IgD-negative memory B cell (primary cell): ENCODE data around the gene KRT6A. TPM values are rescaled to one million over a fixed set of nuclear protein-coding genes. Genes with fewer than 3 reads are reported as not detected.

Experiments
- H3K27ac Mint-ChIP-seq, 3 donors: one replicate each; pipeline ENCODE4 v1.8.0; 2020 to 2022; ENCODE audit warnings: mild to moderate bottlenecking in 3 of 3, mixed read lengths in 3 of 3, moderate library complexity in 1 of 3
- H3K27me3 Mint-ChIP-seq: one replicate; pipeline ENCODE4 v1.8.0; 2021; ENCODE audit warnings: mixed read lengths
- H3K36me3 Mint-ChIP-seq: one replicate; pipeline ENCODE4 v1.8.0; 2020; ENCODE audit warnings: mild to moderate bottlenecking, mixed read lengths
- H3K4me1 Mint-ChIP-seq, 3 donors: one replicate each; pipeline ENCODE4 v1.8.0; 2020 to 2022; ENCODE audit warnings: mixed read lengths in 3 of 3, mild to moderate bottlenecking in 1 of 3
- H3K4me3 Mint-ChIP-seq, 4 donors: one replicate each; pipeline ENCODE4 v1.8.0; 2020 to 2022; ENCODE audit warnings: mild to moderate bottlenecking in 4 of 4, mixed read lengths in 4 of 4, moderate library complexity in 3 of 4
- H3K9me3 Mint-ChIP-seq, 3 donors: one replicate each; pipeline ENCODE4 v1.8.0; 2020 to 2021; ENCODE audit warnings: mixed read lengths in 3 of 3, mild to moderate bottlenecking in 1 of 3
- polyA plus RNA-seq: library from polyadenylated mRNA; unstranded; fragments of 300-500 nt; fragmentation: Illumina TruSeq; gene quantifications from one replicate; pipeline ENCODE4 v1.2.3, GENCODE V29; 2021

The KRT6A gene
- polyA plus RNA-seq, 1 donor from 2014 or later: not detected

- Mint-ChIP-seq H3K36me3 (peaks cover 2% of the 10 kb centered on the region), H3K27ac (no peak overlapping the region), H3K27me3 (peaks cover 12% of the 10 kb centered on the region), H3K9me3 (peaks cover 0 to 3% (median 0%) of the 10 kb centered on the region in 3 donors), H3K4me3 (no peak overlapping the region), H3K4me1 (peaks cover 0 to 7% (median 7%) of the 10 kb centered on the region in 3 donors)
Measured at GRCh38 chr12:52443966-52444365, 49.1 kb downstream of the KRT6A start.

- no peak overlapping the region for H3K4me3 Mint-ChIP-seq
- peaks cover 0 to 3% (median 0%) of the 10 kb centered on the region in 3 donors for H3K9me3 Mint-ChIP-seq
- no peak overlapping the region for H3K27ac Mint-ChIP-seq
- H3K36me3 Mint-ChIP-seq: no peaks in the 10 kb centered on the region
- H3K4me1 Mint-ChIP-seq: no peaks in the 10 kb centered on the region
- peaks cover 12% of the 10 kb centered on the region for H3K27me3 Mint-ChIP-seq
Measured at GRCh38 chr12:52442600-52443061, 50.4 kb downstream of the KRT6A start.

- H3K4me3 Mint-ChIP-seq: no peak overlapping the region
Measured at GRCh38 chr12:52441320-52441911, 51.6 kb downstream of the KRT6A start.

GRCh38 chr12:52440821-52441319 lies 52.2 kb downstream of the KRT6A start:
- Mint-ChIP-seq H3K4me3 (no peak overlapping the region), H3K27me3 (peaks cover 17% of the 10 kb centered on the region), H3K27ac (no peak overlapping the region), H3K9me3 (no peaks in the 10 kb centered on the region), H3K36me3 (no peaks in the 10 kb centered on the region), H3K4me1 (no peaks in the 10 kb centered on the region)

More at GRCh38 chr12:52441320-52441911, 51.6 kb downstream of the KRT6A start:
- Mint-ChIP-seq H3K27me3 (peaks cover 17% of the 10 kb centered on the region), H3K9me3 (no peaks in the 10 kb centered on the region), H3K36me3 (no peaks in the 10 kb centered on the region), H3K27ac (no peak overlapping the region), H3K4me1 (no peaks in the 10 kb centered on the region)

GRCh38 chr12:52439845-52440244 lies 53.2 kb downstream of the KRT6A start:
- Mint-ChIP-seq H3K9me3 (no peaks in the 10 kb centered on the region), H3K27me3 (peaks cover 17% of the 10 kb centered on the region), H3K27ac (no peak overlapping the region), H3K4me3 (no peak overlapping the region), H3K4me1 (no peaks in the 10 kb centered on the region), H3K36me3 (no peaks in the 10 kb centered on the region)

- Mint-ChIP-seq H3K9me3 (no peaks in the 10 kb centered on the region), H3K4me3 (no peak overlapping the region), H3K36me3 (no peaks in the 10 kb centered on the region), H3K27me3 (peaks cover 17% of the 10 kb centered on the region), H3K27ac (no peak overlapping the region), H3K4me1 (no peaks in the 10 kb centered on the region)
Measured at GRCh38 chr12:52439420-52439819, 53.6 kb downstream of the KRT6A start.

GRCh38 chr12:52438305-52439301 lies 54.5 kb downstream of the KRT6A start:
- Mint-ChIP-seq H3K4me3 (no peak overlapping the region), H3K36me3 (no peaks in the 10 kb centered on the region), H3K27me3 (peaks cover 17% of the 10 kb centered on the region), H3K27ac (no peak overlapping the region), H3K9me3 (no peaks in the 10 kb centered on the region), H3K4me1 (no peaks in the 10 kb centered on the region)

GRCh38 chr12:52437508-52437907 lies 55.5 kb downstream of the KRT6A start:
- no peak overlapping the region for H3K27ac Mint-ChIP-seq
- H3K4me3 Mint-ChIP-seq: no peak overlapping the region
- no peaks in the 10 kb centered on the region for H3K36me3 Mint-ChIP-seq
- H3K9me3 Mint-ChIP-seq: no peaks in the 10 kb centered on the region
- H3K27me3 Mint-ChIP-seq: peaks cover 17% of the 10 kb centered on the region
- H3K4me1 Mint-ChIP-seq: no peaks in the 10 kb centered on the region

Other genes with a start within 250 kb of the KRT6A start
- not detected for gene KRT86, start 218.6 kb downstream of the KRT6A start, polyA plus RNA-seq
- not detected for gene KRT81, start 201.7 kb downstream of the KRT6A start, polyA plus RNA-seq
- not detected for gene KRT83, start 171.9 kb downstream of the KRT6A start, polyA plus RNA-seq
- gene KRT85, start 125.8 kb downstream of the KRT6A start, polyA plus RNA-seq: not detected
- not detected for gene KRT84, start 107.6 kb downstream of the KRT6A start, polyA plus RNA-seq
- not detected for gene KRT82, start 86.9 kb downstream of the KRT6A start, polyA plus RNA-seq
- gene KRT75, start 58.9 kb downstream of the KRT6A start, polyA plus RNA-seq: not detected
- gene KRT6B, start 41.1 kb downstream of the KRT6A start, polyA plus RNA-seq: not detected
- not detected for gene KRT6C, start 19.5 kb downstream of the KRT6A start, polyA plus RNA-seq
- gene KRT5, start 27.1 kb upstream of the KRT6A start, polyA plus RNA-seq: not detected
- not detected for gene KRT71, start 59.9 kb upstream of the KRT6A start, polyA plus RNA-seq
- gene KRT74, start 80.6 kb upstream of the KRT6A start, polyA plus RNA-seq: not detected
- gene KRT72, start 108.2 kb upstream of the KRT6A start, polyA plus RNA-seq: not detected
- not detected for gene KRT73, start 125.3 kb upstream of the KRT6A start, polyA plus RNA-seq
- gene KRT2, start 159.0 kb upstream of the KRT6A start, polyA plus RNA-seq: not detected
- 0.25 TPM for gene KRT1, start 187.2 kb upstream of the KRT6A start, polyA plus RNA-seq
- gene KRT77, start 210.3 kb upstream of the KRT6A start, polyA plus RNA-seq: not detected